HepG2 (cell line): Measurements from ENCODE around the gene SYNE3. TPM values are rescaled to one million over a fixed set of nuclear protein-coding genes. Genes with fewer than 3 reads are reported as not detected.
A peak's percentile ranks its signal among the peaks of the same experiment; 100 is the strongest.

Source experiments
- ARNTL ChIP-seq: sonication (generic); formaldehyde crosslinking; IDR thresholded peaks from 2 replicates; pipeline ENCODE4 v1.4.0; 2020; ENCODE audit warnings: mild to moderate bottlenecking, missing genetic modification reagents
- FOXO4 ChIP-seq: sonication (generic); formaldehyde crosslinking; conservative IDR thresholded peaks from 2 replicates; pipeline ENCODE4 v1.8.1; 2023; ENCODE audit warnings: missing genetic modification reagents
- HNF4A ChIP-seq: sonication (generic); formaldehyde crosslinking; IDR thresholded peaks from 2 replicates; pipeline ENCODE4 v1.4.0; 2020; ENCODE audit warnings: missing genetic modification reagents
- HNF4G ChIP-seq, 2 experiments: sonication (generic) in 1 of 2; formaldehyde crosslinking in 1 of 2; IDR thresholded peaks; 2 replicates each; pipeline versions ENCODE4 v1.4.0 to v1.6.1; 2011 to 2020; ENCODE audit warnings: borderline replicate concordance in 2 of 2, low read depth in 2 of 2, mild to moderate bottlenecking in 2 of 2, low read length in 1 of 2, missing genetic modification reagents in 1 of 2, moderate library complexity in 1 of 2
- MAX ChIP-seq: IDR thresholded peaks from 2 replicates; pipeline ENCODE4 v1.6.1; 2012; ENCODE audit warnings: inconsistent platforms
- PAXIP1 ChIP-seq: sonication (generic); formaldehyde crosslinking; conservative IDR thresholded peaks from 2 replicates; pipeline ENCODE4 v1.4.0; 2020; ENCODE audit warnings: mild to moderate bottlenecking, missing genetic modification reagents, moderate library complexity
- SAP130 ChIP-seq: IDR thresholded peaks from 2 replicates; pipeline ENCODE4 v1.6.1; 2016; ENCODE audit warnings: low read depth
- ZGPAT ChIP-seq: IDR thresholded peaks from 2 replicates; pipeline ENCODE4 v1.6.1; 2016; ENCODE audit warnings: mild to moderate bottlenecking
- ZKSCAN8 ChIP-seq: IDR thresholded peaks from 2 replicates; pipeline ENCODE4 v1.6.1; 2016; ENCODE audit warnings: borderline replicate concordance, missing genetic modification reagents, missing compliant biosample characterization
- ZMYM4 ChIP-seq: sonication (generic); formaldehyde crosslinking; IDR thresholded peaks from 2 replicates; pipeline ENCODE4 v1.8.1; 2023; ENCODE audit warnings: mild to moderate bottlenecking, missing genetic modification reagents
- ZNF790 ChIP-seq: sonication (generic); formaldehyde crosslinking; IDR thresholded peaks from 2 replicates; pipeline ENCODE4 v1.8.0; 2022; ENCODE audit warnings: missing genetic modification reagents, mild to moderate bottlenecking, borderline replicate concordance
- polyA plus RNA-seq, 8 experiments: library from polyadenylated mRNA; depleted of rRNA in 3 of 8; stranded (reverse) in 7 of 8; unstranded in 1 of 8; fragments of >200 nt; fragmentation: Illumina TruSeq in 4 of 8; extraction: Trizol in 4 of 8; gene quantifications; 2 replicates each; pipeline versions ENCODE4 v1.2.1 to v1.2.3, GENCODE V29; 2011 to 2016; ENCODE audit warnings: low read depth in 4 of 8, missing spikeins in 1 of 8, mixed read lengths in 1 of 8; ENCODE audit not compliant: insufficient read depth in 1 of 8
- total RNA-seq, 5 experiments: library from RNA; depleted of rRNA; stranded (reverse); fragments of >200 nt; fragmentation: Illumina TruSeq; extraction: Trizol; gene quantifications; 2 replicates each; pipeline ENCODE4 v1.2.3, GENCODE V29; 2016; ENCODE audit warnings: low read depth in 1 of 5

SYNE3 gene
- total and polyA plus RNA-seq, 2 of the 13 experiments (the other 11 are each of a cell fraction or from before 2014, with no cell fraction given), result 7.8 to 8.0 TPM

GRCh38 chr14:95489214-95490137 lies 27.0 kb downstream of the SYNE3 start (continued):
- TF ChIP-seq MAX, result 0 out of 2 replicates have a peak, but pooled peaks have one; percentile 44
- TF ChIP-seq PAXIP1 (CRISPR knock-in tag), result 0 out of 2 replicates have a peak, but pooled peaks have one; percentile 37
- no peak for TF ChIP-seq ZNF790 (CRISPR knock-in tag)
- TF ChIP-seq ZGPAT (CRISPR knock-in tag), result 0 out of 2 replicates have a peak, but pooled peaks have one; percentile 26
- 0 out of 2 replicates have a peak, but pooled peaks have one; percentile 13 for TF ChIP-seq HNF4G (IDR thresholded peaks at IDR 0.05; ENCODE audit: borderline replicate concordance, low read depth, low read length)
- TF ChIP-seq HNF4G (CRISPR knock-in tag; IDR thresholded peaks at IDR 0.05; ENCODE audit: borderline replicate concordance, low read depth), result no peak
- TF ChIP-seq ZMYM4 (CRISPR knock-in tag), result 0 out of 2 replicates have a peak, but pooled peaks have one; percentile 21
- 0 out of 2 replicates have a peak, but pooled peaks have one; percentile 15 for TF ChIP-seq ZKSCAN8 (CRISPR knock-in tag)
- TF ChIP-seq FOXO4 (CRISPR knock-in tag), result 0 out of 2 replicates have a peak, but pooled peaks have one; percentile 68
- 0 out of 2 replicates have a peak, but pooled peaks have one; percentile 20 for TF ChIP-seq ARNTL (CRISPR knock-in tag)
- peak; percentile 36; the same call in 1 of the 2 replicates for TF ChIP-seq SAP130 (CRISPR knock-in tag)
- peak; percentile 53 for TF ChIP-seq HNF4A
